Fibroblast of lung (primary cell): ENCODE data around the gene ZNF423. TPM values are rescaled to one million over a fixed set of nuclear protein-coding genes. Genes with fewer than 3 reads are reported as not detected.

Source experiments
- DNase-seq, 2 donors: peaks; one replicate each; pipeline versions ENCODE4 v3.0.0 to v3.0.0-alpha.2; 2010; ENCODE audit warnings: low read depth in 2 of 2
- H2AFZ ChIP-seq: 2 replicates; pipeline ENCODE4 v1.5.1; 2012; ENCODE audit warnings: low read length, control low read depth, inconsistent platforms
- H3K27ac ChIP-seq: 2 replicates; pipeline ENCODE4 v1.5.1; 2011; ENCODE audit warnings: low read length, control low read depth; ENCODE audit not compliant: insufficient read depth
- H3K27me3 ChIP-seq: 2 replicates; pipeline ENCODE4 v1.5.1; 2011; ENCODE audit warnings: mild to moderate bottlenecking, low read length; ENCODE audit not compliant: control insufficient read depth, insufficient read depth
- H3K36me3 ChIP-seq: 2 replicates; pipeline ENCODE4 v1.5.1; 2011; ENCODE audit warnings: low read length; ENCODE audit not compliant: control insufficient read depth, insufficient read depth
- H3K4me1 ChIP-seq: 2 replicates; pipeline ENCODE4 v1.5.1; 2011; ENCODE audit warnings: low read length; ENCODE audit not compliant: control insufficient read depth, insufficient read depth; ENCODE audit errors: extremely low read depth
- H3K4me2 ChIP-seq: 2 replicates; pipeline ENCODE4 v1.5.1; 2011; ENCODE audit warnings: low read length, control low read depth; ENCODE audit not compliant: insufficient read depth; ENCODE audit errors: extremely low read depth
- H3K4me3 ChIP-seq, 4 experiments: fragments of 200-600 bp in 1 of 4; sonication (generic) in 1 of 4; replicated peaks in 1 of 4; 2 replicates each; pipeline ENCODE4 v1.5.1; 2011 to 2016; ENCODE audit warnings: low read length in 4 of 4, low read depth in 3 of 4, mild to moderate bottlenecking in 3 of 4, control low read depth in 2 of 4, inconsistent platforms in 1 of 4, mixed read lengths in 1 of 4; ENCODE audit not compliant: insufficient read depth in 1 of 4; ENCODE audit errors: control extremely low read depth in 1 of 4
- H3K79me2 ChIP-seq: 2 replicates; pipeline ENCODE4 v1.5.1; 2012; ENCODE audit warnings: mild to moderate bottlenecking, low read length, inconsistent platforms; ENCODE audit not compliant: control insufficient read depth, insufficient read depth
- H3K9ac ChIP-seq: 2 replicates; pipeline ENCODE4 v1.5.1; 2011; ENCODE audit warnings: mild to moderate bottlenecking, low read length, control low read depth; ENCODE audit not compliant: insufficient read depth
- H3K9me3 ChIP-seq: 2 replicates; pipeline ENCODE4 v1.5.1; 2012; ENCODE audit warnings: low read depth, low read length; ENCODE audit not compliant: control insufficient read depth, insufficient read depth
- H4K20me1 ChIP-seq: 2 replicates; pipeline ENCODE4 v1.5.1; 2011; ENCODE audit warnings: low read length; ENCODE audit not compliant: control insufficient read depth, insufficient read depth; ENCODE audit errors: extremely low read depth
- EZH2 ChIP-seq: IDR thresholded peaks from 2 replicates; pipeline ENCODE4 v1.5.1; 2012; ENCODE audit warnings: low read length, control low read depth, mild to moderate bottlenecking; ENCODE audit errors: missing control alignments
- polyA plus RNA-seq, 2 donors: library from polyadenylated mRNA; depleted of rRNA in 1 of 2; stranded (reverse) in 1 of 2; unstranded in 1 of 2; fragments of >200 nt; gene quantifications; 2 replicates each; pipeline ENCODE4 v1.2.1, GENCODE V29; 2011 to 2012; ENCODE audit warnings: missing spikeins in 1 of 2
- total RNA-seq: library from RNA; depleted of rRNA; stranded (reverse); fragments of >200 nt; gene quantifications from 2 replicates; pipeline ENCODE4 v1.2.1, GENCODE V29; 2014
- TF ChIP-seq, protein P1 (sequence below), 2 donors: IDR thresholded peaks in 1 of 2; conservative IDR thresholded peaks in 1 of 2; 1 replicate in 1 of 2; 2 replicates in 1 of 2; pipeline ENCODE4 v1.5.1; 2011 to 2012; ENCODE audit warnings: low read length in 2 of 2, control low read depth in 1 of 2, inconsistent platforms in 1 of 2, low read depth in 1 of 2, mild to moderate bottlenecking in 1 of 2

The ZNF423 gene
- total and polyA plus RNA-seq, 2 donors (not counting 1 experiment from before 2014, with no cell fraction given) = 0.07 to 0.17 TPM

DNA sequence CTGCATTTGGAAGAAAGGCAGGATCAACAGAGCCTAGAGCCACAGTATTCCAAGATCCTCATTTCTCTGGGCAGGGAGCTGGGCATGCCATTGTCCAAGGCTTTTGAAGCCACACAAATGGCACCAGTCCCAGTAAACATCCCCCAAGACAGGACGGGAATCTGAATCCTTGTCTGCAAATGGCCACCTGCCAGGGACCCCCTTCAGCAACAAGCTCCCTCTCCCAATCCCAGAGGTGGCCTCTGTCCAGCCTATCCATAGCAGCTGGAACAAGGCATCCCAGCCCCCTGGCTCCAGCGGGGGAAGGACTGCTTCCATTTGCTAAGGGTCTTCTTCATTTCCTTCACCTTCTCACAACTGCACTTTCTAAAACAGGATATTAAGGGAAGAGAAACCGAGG lies 277.9 kb downstream of the ZNF423 start:
- Histone ChIP-seq H3K4me1 (no peaks in the 10 kb centered on the region), H3K79me2 (no peaks in the 10 kb centered on the region), H3K27me3 (no peaks in the 10 kb centered on the region), H3K9me3 (no peaks in the 10 kb centered on the region), H3K27ac (no peak overlapping the region), H3K9ac (no peak overlapping the region), H3K4me3 (no peak overlapping the region), H3K36me3 (no peaks in the 10 kb centered on the region), H4K20me1 (no peaks in the 10 kb centered on the region), H3K4me2 (no peak overlapping the region), H2AFZ (no peak overlapping the region)
- no peak for DNase-seq
- no peak for TF ChIP-seq EZH2
- TF ChIP-seq, protein P1, sequence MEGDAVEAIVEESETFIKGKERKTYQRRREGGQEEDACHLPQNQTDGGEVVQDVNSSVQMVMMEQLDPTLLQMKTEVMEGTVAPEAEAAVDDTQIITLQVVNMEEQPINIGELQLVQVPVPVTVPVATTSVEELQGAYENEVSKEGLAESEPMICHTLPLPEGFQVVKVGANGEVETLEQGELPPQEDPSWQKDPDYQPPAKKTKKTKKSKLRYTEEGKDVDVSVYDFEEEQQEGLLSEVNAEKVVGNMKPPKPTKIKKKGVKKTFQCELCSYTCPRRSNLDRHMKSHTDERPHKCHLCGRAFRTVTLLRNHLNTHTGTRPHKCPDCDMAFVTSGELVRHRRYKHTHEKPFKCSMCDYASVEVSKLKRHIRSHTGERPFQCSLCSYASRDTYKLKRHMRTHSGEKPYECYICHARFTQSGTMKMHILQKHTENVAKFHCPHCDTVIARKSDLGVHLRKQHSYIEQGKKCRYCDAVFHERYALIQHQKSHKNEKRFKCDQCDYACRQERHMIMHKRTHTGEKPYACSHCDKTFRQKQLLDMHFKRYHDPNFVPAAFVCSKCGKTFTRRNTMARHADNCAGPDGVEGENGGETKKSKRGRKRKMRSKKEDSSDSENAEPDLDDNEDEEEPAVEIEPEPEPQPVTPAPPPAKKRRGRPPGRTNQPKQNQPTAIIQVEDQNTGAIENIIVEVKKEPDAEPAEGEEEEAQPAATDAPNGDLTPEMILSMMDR (conservative IDR thresholded peaks at IDR 0.05 in 1 of 2, IDR thresholded peaks at IDR 0.05 in 1 of 2; ENCODE audit: low read depth in 1 of 2, low read length in 2 of 2) = no peak

GRCh38 chr16:49576941-49577340 lies 279.0 kb downstream of the ZNF423 start:
- Histone ChIP-seq H2AFZ (no peak overlapping the region), H3K36me3 (no peaks in the 10 kb centered on the region), H3K4me2 (no peak overlapping the region), H3K9ac (no peak overlapping the region), H3K4me3 (no peak overlapping the region), H3K79me2 (no peaks in the 10 kb centered on the region), H3K27me3 (no peaks in the 10 kb centered on the region), H3K27ac (no peak overlapping the region), H4K20me1 (no peaks in the 10 kb centered on the region), H3K9me3 (no peaks in the 10 kb centered on the region), H3K4me1 (no peaks in the 10 kb centered on the region)
- no peak for DNase-seq
- TF ChIP-seq, protein P1 (conservative IDR thresholded peaks at IDR 0.05 in 1 of 2, IDR thresholded peaks at IDR 0.05 in 1 of 2; ENCODE audit: low read depth in 1 of 2, low read length in 2 of 2) = no peak
- no peak for TF ChIP-seq EZH2

- no peak overlapping the region for H3K27ac ChIP-seq
- no peak for DNase-seq
- H3K4me3 ChIP-seq = no peak overlapping the region
- no peaks in the 10 kb centered on the region for H3K79me2 ChIP-seq
- no peak overlapping the region for H3K9ac ChIP-seq
- TF ChIP-seq, protein P1 (conservative IDR thresholded peaks at IDR 0.05 in 1 of 2, IDR thresholded peaks at IDR 0.05 in 1 of 2; ENCODE audit: low read depth in 1 of 2, low read length in 2 of 2) = no peak
- TF ChIP-seq EZH2 = no peak
- H3K36me3 ChIP-seq = no peaks in the 10 kb centered on the region
- H4K20me1 ChIP-seq = no peaks in the 10 kb centered on the region
- no peak overlapping the region for H3K4me2 ChIP-seq
- no peaks in the 10 kb centered on the region for H3K4me1 ChIP-seq
- no peak overlapping the region for H2AFZ ChIP-seq
- H3K9me3 ChIP-seq = no peaks in the 10 kb centered on the region
- no peaks in the 10 kb centered on the region for H3K27me3 ChIP-seq
Measured at GRCh38 chr16:49576173-49576494, 279.8 kb downstream of the ZNF423 start.
